ENCODE data around the gene CORIN.

- TF ChIP-seq CTCF (optimal IDR thresholded peaks at IDR 0.05 in 1 of 3, IDR thresholded peaks at IDR 0.05 in 1 of 3, conservative IDR thresholded peaks at IDR 0.05 in 1 of 3; ENCODE audit: extremely low read depth in 1 of 3, insufficient read depth in 2 of 3, low read length in 3 of 3) (no peak), EZH2 (IDR thresholded peaks at IDR 0.05; ENCODE audit: low read length) (no peak)
Observed at GRCh38 chr4:47562297-47562696, 275.6 kb downstream of the CORIN start.

Measured in keratinocyte (primary cell).